Measurements from ENCODE around the gene ATP10A.
A peak's percentile ranks its signal among the peaks of the same experiment; 100 is the strongest.
"Not testable (repeated sequence)": the region's sequence is repeated elsewhere in the genome, so short reads cannot be mapped to it uniquely, and the experiment has no call there.

Gene ATP10A

GRCh38 chr15:25789616-25789999, 73.5 kb downstream of the ATP10A start:
- no peak for DNase-seq

GRCh38 chr15:25789211-25789610, 73.9 kb downstream of the ATP10A start:
- DNase-seq = no peak

- DNase-seq = peak; percentile 19 to 38
Measured at GRCh38 chr15:25787855-25788520, 75.1 kb downstream of the ATP10A start.

GRCh38 chr15:25787381-25787780, 75.7 kb downstream of the ATP10A start:
- no peak for DNase-seq

- DNase-seq = no peak
Measured at GRCh38 chr15:25786040-25786439, 77.1 kb downstream of the ATP10A start.

GRCh38 chr15:25785641-25786025, 77.5 kb downstream of the ATP10A start:
- DNase-seq = peak; percentile 19 to 38

- no peak for DNase-seq
Measured at GRCh38 chr15:25784876-25785640, 78.1 kb downstream of the ATP10A start.

- peak; percentile 74 to 82 for DNase-seq
Measured at GRCh38 chr15:25783607-25784540, 79.3 kb downstream of the ATP10A start.

GRCh38 chr15:25783134-25783533, 80.0 kb downstream of the ATP10A start:
- DNase-seq = no peak

- DNase-seq = no peak
Measured at GRCh38 chr15:25780479-25781255, 82.5 kb downstream of the ATP10A start.

GRCh38 chr15:25778161-25778560, 85.0 kb downstream of the ATP10A start:
- DNase-seq = peak in 1 of 2 donors; percentile 36

GRCh38 chr15:25777037-25777436, 86.1 kb downstream of the ATP10A start:
- no peak for DNase-seq

- DNase-seq = no peak
Measured at GRCh38 chr15:25776071-25776746, 86.9 kb downstream of the ATP10A start.

GRCh38 chr15:25775317-25775912, 87.7 kb downstream of the ATP10A start:
- DNase-seq = peak in 1 of 2 donors; percentile 39

GRCh38 chr15:25774871-25775270, 88.3 kb downstream of the ATP10A start:
- DNase-seq = no peak

- DNase-seq = peak; percentile 56 to 76
Measured at GRCh38 chr15:25773248-25773647, 89.9 kb downstream of the ATP10A start.

- no peak for DNase-seq
Measured at GRCh38 chr15:25772500-25772899, 90.6 kb downstream of the ATP10A start.

- DNase-seq = not testable (repeated sequence)
Measured at GRCh38 chr15:25771736-25772135, 91.4 kb downstream of the ATP10A start.

GRCh38 chr15:25771338-25771706, 91.8 kb downstream of the ATP10A start:
- no peak for DNase-seq

- no peak for DNase-seq
Measured at GRCh38 chr15:25770618-25771337, 92.3 kb downstream of the ATP10A start.

- no peak for DNase-seq
Measured at GRCh38 chr15:25770031-25770430, 93.1 kb downstream of the ATP10A start.
